Effector CD4-positive, alpha-beta T cell (primary cell): Measurements from ENCODE around the gene THSD7A.

Experiments
- DNase-seq: peaks from one replicate; pipeline ENCODE4 v3.0.0-alpha.2; 2020

The THSD7A gene

GRCh38 chr7:11373546-11374142 lies 458.4 kb downstream of the THSD7A start:
- DNase-seq = no peak

- no peak for DNase-seq
Measured at GRCh38 chr7:11369696-11370095, 462.3 kb downstream of the THSD7A start.

GRCh38 chr7:11366118-11366517 lies 465.9 kb downstream of the THSD7A start:
- no peak for DNase-seq

GRCh38 chr7:11358637-11359036 lies 473.4 kb downstream of the THSD7A start:
- DNase-seq = no peak

GRCh38 chr7:11355399-11356005 lies 476.5 kb downstream of the THSD7A start:
- DNase-seq = no peak

GRCh38 chr7:11346302-11346701 lies 485.7 kb downstream of the THSD7A start:
- no peak for DNase-seq

- DNase-seq = no peak
Measured at GRCh38 chr7:11345621-11346020, 486.4 kb downstream of the THSD7A start.

- DNase-seq = no peak
Measured at GRCh38 chr7:11343818-11344413, 488.1 kb downstream of the THSD7A start.

- DNase-seq = no peak
Measured at GRCh38 chr7:11343136-11343535, 488.9 kb downstream of the THSD7A start.

GRCh38 chr7:11341285-11341944 lies 490.6 kb downstream of the THSD7A start:
- no peak for DNase-seq

- no peak for DNase-seq
Measured at GRCh38 chr7:11336432-11336831, 495.6 kb downstream of the THSD7A start.

GRCh38 chr7:11335947-11336346 lies 496.1 kb downstream of the THSD7A start:
- DNase-seq = no peak

GRCh38 chr7:11332865-11333228 lies 499.2 kb downstream of the THSD7A start:
- DNase-seq = no peak

GRCh38 chr7:11332186-11332864 lies 499.7 kb downstream of the THSD7A start:
- DNase-seq = no peak

- DNase-seq = no peak
Measured at GRCh38 chr7:11331128-11332102, 500.6 kb downstream of the THSD7A start.

- DNase-seq = no peak
Measured at GRCh38 chr7:11330717-11331116, 501.3 kb downstream of the THSD7A start.

GRCh38 chr7:11330208-11330607 lies 501.8 kb downstream of the THSD7A start:
- DNase-seq = no peak

GRCh38 chr7:11329626-11330025 lies 502.4 kb downstream of the THSD7A start:
- DNase-seq = no peak

GRCh38 chr7:11328309-11328708 lies 503.7 kb downstream of the THSD7A start:
- DNase-seq = no peak

GRCh38 chr7:11327633-11328032 lies 504.4 kb downstream of the THSD7A start:
- no peak for DNase-seq
